HUES6 (cell line): Measurements from ENCODE around the gene CYB5B.

Experiments used
- H3K27ac ChIP-seq: 2 replicates; pipeline ENCODE4 v1.7.0; 2013; ENCODE audit warnings: low read depth, mild to moderate bottlenecking, low read length, inconsistent platforms
- H3K27me3 ChIP-seq: 2 replicates; pipeline ENCODE4 v1.6.1; 2013; ENCODE audit warnings: low read length; ENCODE audit not compliant: control insufficient read depth, insufficient read depth
- H3K36me3 ChIP-seq: 2 replicates; pipeline ENCODE4 v1.6.1; 2013; ENCODE audit warnings: low read length; ENCODE audit not compliant: control insufficient read depth, insufficient read depth
- H3K4me1 ChIP-seq: 2 replicates; pipeline ENCODE4 v1.6.1; 2013; ENCODE audit warnings: low read length; ENCODE audit not compliant: control insufficient read depth, insufficient read depth
- H3K4me3 ChIP-seq: 2 replicates; pipeline ENCODE4 v1.5.1; 2013; ENCODE audit warnings: low read depth, low read length
- H3K9ac ChIP-seq: one replicate; pipeline ENCODE4 v1.6.1; 2013; ENCODE audit warnings: mild to moderate bottlenecking, low read length
- H3K9me3 ChIP-seq: 2 replicates; pipeline ENCODE4 v1.6.1; 2013; ENCODE audit warnings: low read depth, low read length; ENCODE audit not compliant: control insufficient read depth, insufficient read depth

CYB5B gene

GRCh38 chr16:69486272-69486671 is 61.9 kb downstream of the CYB5B start:
- Histone ChIP-seq H3K9ac (no peak overlapping the region), H3K27ac (no peak overlapping the region), H3K27me3 (no peaks in the 10 kb centered on the region), H3K36me3 (no peaks in the 10 kb centered on the region), H3K9me3 (no peaks in the 10 kb centered on the region), H3K4me3 (no peak overlapping the region), H3K4me1 (no peaks in the 10 kb centered on the region; the same call in 1 of the 2 replicates)

GRCh38 chr16:69486724-69487123 is 62.3 kb downstream of the CYB5B start:
- no peaks in the 10 kb centered on the region for H3K9me3 ChIP-seq
- no peaks in the 10 kb centered on the region; the same call in 1 of the 2 replicates for H3K4me1 ChIP-seq
- H3K36me3 ChIP-seq: no peaks in the 10 kb centered on the region

GRCh38 chr16:69490707-69491324 is 66.4 kb downstream of the CYB5B start:
- H3K4me3 ChIP-seq: no peak overlapping the region
- no peaks in the 10 kb centered on the region for H3K4me1 ChIP-seq
- no peak overlapping the region for H3K9ac ChIP-seq
- H3K27me3 ChIP-seq: no peaks in the 10 kb centered on the region
- H3K36me3 ChIP-seq: no peaks in the 10 kb centered on the region
- no peaks in the 10 kb centered on the region for H3K9me3 ChIP-seq
- no peak overlapping the region for H3K27ac ChIP-seq

More at GRCh38 chr16:69486724-69487123, 62.3 kb downstream of the CYB5B start:
- Histone ChIP-seq H3K4me3 (no peak overlapping the region), H3K27me3 (no peaks in the 10 kb centered on the region), H3K9ac (no peak overlapping the region), H3K27ac (no peak overlapping the region)

- Histone ChIP-seq H3K4me3 (no peak overlapping the region), H3K9ac (no peak overlapping the region), H3K4me1 (peaks cover 8% of the 10 kb centered on the region), H3K9me3 (no peaks in the 10 kb centered on the region), H3K27ac (no peak overlapping the region), H3K27me3 (no peaks in the 10 kb centered on the region), H3K36me3 (no peaks in the 10 kb centered on the region)
These were observed 70.6 kb downstream of the CYB5B start for GRCh38 chr16:69494991-69495392.

- Histone ChIP-seq H3K9ac (no peak overlapping the region), H3K27ac (no peak overlapping the region), H3K4me3 (no peak overlapping the region)
These were observed 71.4 kb downstream of the CYB5B start for GRCh38 chr16:69495821-69496220.

GRCh38 chr16:69496376-69496775 is 72.0 kb downstream of the CYB5B start:
- H3K27ac ChIP-seq: no peak overlapping the region
- H3K36me3 ChIP-seq: no peaks in the 10 kb centered on the region
- no peak overlapping the region for H3K4me3 ChIP-seq
- H3K9me3 ChIP-seq: no peaks in the 10 kb centered on the region
- no peaks in the 10 kb centered on the region for H3K27me3 ChIP-seq
- peaks cover 8% of the 10 kb centered on the region for H3K4me1 ChIP-seq
- H3K9ac ChIP-seq: no peak overlapping the region

More at GRCh38 chr16:69495821-69496220, 71.4 kb downstream of the CYB5B start:
- peaks cover 8% of the 10 kb centered on the region for H3K4me1 ChIP-seq
- H3K36me3 ChIP-seq: no peaks in the 10 kb centered on the region
- no peaks in the 10 kb centered on the region for H3K9me3 ChIP-seq
- no peaks in the 10 kb centered on the region for H3K27me3 ChIP-seq

GRCh38 chr16:69496896-69497295 is 72.5 kb downstream of the CYB5B start:
- H3K27me3 ChIP-seq: no peaks in the 10 kb centered on the region
- H3K4me1 ChIP-seq: peaks cover 8% of the 10 kb centered on the region
- H3K36me3 ChIP-seq: no peaks in the 10 kb centered on the region
- H3K9ac ChIP-seq: no peak overlapping the region
- H3K4me3 ChIP-seq: no peak overlapping the region
- no peak overlapping the region for H3K27ac ChIP-seq
- H3K9me3 ChIP-seq: no peaks in the 10 kb centered on the region

GRCh38 chr16:69497876-69498596 is 73.6 kb downstream of the CYB5B start:
- H3K27me3 ChIP-seq: no peaks in the 10 kb centered on the region
- no peak overlapping the region for H3K4me3 ChIP-seq
- no peaks in the 10 kb centered on the region for H3K36me3 ChIP-seq
- H3K9me3 ChIP-seq: no peaks in the 10 kb centered on the region
- H3K9ac ChIP-seq: no peak overlapping the region
- peaks cover 12% of the 10 kb centered on the region for H3K4me1 ChIP-seq
- no peak overlapping the region for H3K27ac ChIP-seq

- Histone ChIP-seq H3K9me3 (no peaks in the 10 kb centered on the region), H3K4me1 (peaks cover 12% of the 10 kb centered on the region), H3K9ac (no peak overlapping the region), H3K27me3 (no peaks in the 10 kb centered on the region), H3K4me3 (no peak overlapping the region), H3K36me3 (no peaks in the 10 kb centered on the region), H3K27ac (no peak overlapping the region)
These were observed 74.5 kb downstream of the CYB5B start for GRCh38 chr16:69498926-69499325.

- Histone ChIP-seq H3K27ac (no peak overlapping the region), H3K9me3 (no peaks in the 10 kb centered on the region), H3K9ac (no peak overlapping the region), H3K27me3 (no peaks in the 10 kb centered on the region), H3K4me3 (no peak overlapping the region), H3K36me3 (no peaks in the 10 kb centered on the region), H3K4me1 (peaks cover 12% of the 10 kb centered on the region)
These were observed 75.3 kb downstream of the CYB5B start for GRCh38 chr16:69499541-69500230.

- H3K27me3 ChIP-seq: no peaks in the 10 kb centered on the region
These were observed 76.1 kb downstream of the CYB5B start for GRCh38 chr16:69500496-69500895.

More at GRCh38 chr16:69500496-69500895, 76.1 kb downstream of the CYB5B start:
- Histone ChIP-seq H3K27ac (no peak overlapping the region), H3K9ac (no peak overlapping the region), H3K36me3 (no peaks in the 10 kb centered on the region), H3K4me3 (no peak overlapping the region), H3K9me3 (no peaks in the 10 kb centered on the region), H3K4me1 (peaks cover 12% of the 10 kb centered on the region)
